H9 (cell line): Measurements from ENCODE around the gene ZNF557. TPM values are rescaled to one million over a fixed set of nuclear protein-coding genes. Genes with fewer than 3 reads are reported as not detected.

Experiments
- DNase-seq: peaks from one replicate; pipeline ENCODE4 v3.0.0-alpha.2; 2017
- H2AFZ ChIP-seq: one replicate; pipeline ENCODE4 v1.6.1; 2013; ENCODE audit warnings: mild to moderate bottlenecking, low read length, control low read depth, moderate library complexity
- H2AK5ac ChIP-seq: 2 replicates; pipeline ENCODE4 v1.6.1; 2013; ENCODE audit warnings: low read length, control low read depth, mixed read lengths; ENCODE audit not compliant: insufficient read length
- H2BK120ac ChIP-seq: one replicate; pipeline ENCODE4 v1.6.1; 2013; ENCODE audit warnings: low read depth, mild to moderate bottlenecking, low read length, control low read depth, inconsistent platforms; ENCODE audit not compliant: poor library complexity, severe bottlenecking
- H2BK12ac ChIP-seq: 2 replicates; pipeline ENCODE4 v1.6.1; 2013; ENCODE audit warnings: low read length, control low read depth, mixed read lengths, low read depth; ENCODE audit not compliant: insufficient read length
- H2BK15ac ChIP-seq: 2 replicates; pipeline ENCODE4 v1.6.1; 2013; ENCODE audit warnings: low read depth, low read length, control low read depth
- H2BK20ac ChIP-seq: one replicate; pipeline ENCODE4 v1.6.1; 2013; ENCODE audit warnings: low read depth, mild to moderate bottlenecking, low read length, control low read depth, inconsistent platforms; ENCODE audit not compliant: poor library complexity, severe bottlenecking
- H2BK5ac ChIP-seq: 2 replicates; pipeline ENCODE4 v1.6.1; 2013; ENCODE audit warnings: low read length, control low read depth, mixed read lengths; ENCODE audit not compliant: insufficient read length
- H3K14ac ChIP-seq: 2 replicates; pipeline ENCODE4 v1.6.1; 2013; ENCODE audit warnings: low read length, control low read depth; ENCODE audit not compliant: insufficient read depth
- H3K18ac ChIP-seq: 2 replicates; pipeline ENCODE4 v1.6.1; 2013; ENCODE audit warnings: low read depth, mild to moderate bottlenecking, mixed read lengths, low read length, control low read depth; ENCODE audit not compliant: insufficient read length
- H3K23ac ChIP-seq: 2 replicates; pipeline ENCODE4 v1.6.1; 2013; ENCODE audit warnings: low read length, control low read depth, mixed read lengths, low read depth; ENCODE audit not compliant: insufficient read length
- H3K23me2 ChIP-seq: 2 replicates; pipeline ENCODE4 v1.6.1; 2013; ENCODE audit warnings: low read depth, mild to moderate bottlenecking, mixed read lengths, low read length, control low read depth; ENCODE audit not compliant: insufficient read length, poor library complexity, severe bottlenecking
- H3K27ac ChIP-seq: 2 replicates; pipeline ENCODE4 v1.5.1; 2013; ENCODE audit warnings: low read length, control low read depth, mixed read lengths, low read depth; ENCODE audit not compliant: insufficient read length
- H3K27me3 ChIP-seq: 2 replicates; pipeline ENCODE4 v1.6.1; 2013; ENCODE audit warnings: low read length, control low read depth, inconsistent platforms; ENCODE audit not compliant: insufficient read depth
- H3K4ac ChIP-seq: 2 replicates; pipeline ENCODE4 v1.6.1; 2013; ENCODE audit warnings: low read depth, mild to moderate bottlenecking, control low read depth, inconsistent platforms, low read length, moderate library complexity
- H3K4me1 ChIP-seq: 2 replicates; pipeline ENCODE4 v1.6.1; 2013; ENCODE audit warnings: low read length, control low read depth, inconsistent platforms; ENCODE audit not compliant: insufficient read depth
- H3K4me2 ChIP-seq: 2 replicates; pipeline ENCODE4 v1.6.1; 2013; ENCODE audit warnings: low read length, control low read depth, mixed read lengths; ENCODE audit not compliant: insufficient read length, insufficient read depth
- H3K56ac ChIP-seq: 2 replicates; pipeline ENCODE4 v1.6.1; 2013; ENCODE audit warnings: low read depth, mild to moderate bottlenecking, mixed read lengths, low read length, control low read depth; ENCODE audit not compliant: insufficient read length
- H3K79me1 ChIP-seq: 2 replicates; pipeline ENCODE4 v1.6.1; 2013; ENCODE audit warnings: low read depth, mild to moderate bottlenecking, moderate library complexity, low read length, control low read depth, inconsistent platforms; ENCODE audit not compliant: insufficient read depth, poor library complexity, severe bottlenecking
- H3K79me2 ChIP-seq: 2 replicates; pipeline ENCODE4 v1.6.1; 2013; ENCODE audit warnings: low read length, control low read depth, inconsistent platforms; ENCODE audit not compliant: insufficient read depth
- H3K9ac ChIP-seq: 2 replicates; pipeline ENCODE4 v1.6.1; 2013; ENCODE audit warnings: low read length, control low read depth, mixed read lengths; ENCODE audit not compliant: insufficient read length; ENCODE audit errors: extremely low read depth
- H3K9me3 ChIP-seq: one replicate; pipeline ENCODE4 v1.6.1; 2013; ENCODE audit warnings: low read depth, low read length, inconsistent platforms; ENCODE audit not compliant: control insufficient read depth
- H3T11ph ChIP-seq: one replicate; pipeline ENCODE4 v1.6.1; 2013; ENCODE audit warnings: mild to moderate bottlenecking, low read length, control low read depth, inconsistent platforms
- H4K20me1 ChIP-seq: one replicate; pipeline ENCODE4 v1.6.1; 2013; ENCODE audit not compliant: control insufficient read depth, insufficient read length, insufficient read depth
- H4K5ac ChIP-seq: 2 replicates; pipeline ENCODE4 v1.6.1; 2013; ENCODE audit warnings: low read depth, mild to moderate bottlenecking, mixed read lengths, low read length, control low read depth; ENCODE audit not compliant: insufficient read length
- H4K8ac ChIP-seq: replicated peaks from 2 replicates; pipeline ENCODE4 v1.6.1; 2013; ENCODE audit warnings: low read length, control low read depth, mixed read lengths, low read depth; ENCODE audit not compliant: insufficient read length
- H4K91ac ChIP-seq: 2 replicates; pipeline ENCODE4 v1.6.1; 2013; ENCODE audit warnings: low read depth, mild to moderate bottlenecking, moderate library complexity, mixed read lengths, low read length, control low read depth; ENCODE audit not compliant: insufficient read length
- H3K27ac Mint-ChIP-seq, 3 experiments: 2 replicates in 2 of 3; 3 replicates in 1 of 3; pipeline ENCODE4 v1.8.0; 2020 to 2021; ENCODE audit warnings: mixed read lengths in 3 of 3, mild to moderate bottlenecking in 1 of 3, moderate library complexity in 1 of 3
- H3K27me3 Mint-ChIP-seq: 2 replicates; pipeline ENCODE4 v1.8.0; 2021; ENCODE audit warnings: low read depth, mild to moderate bottlenecking, moderate library complexity, mixed read lengths
- H3K36me3 Mint-ChIP-seq, 3 experiments: 2 replicates in 2 of 3; 3 replicates in 1 of 3; pipeline ENCODE4 v1.8.0; 2020 to 2021; ENCODE audit warnings: low read depth in 3 of 3, mixed read lengths in 3 of 3; ENCODE audit not compliant: insufficient read depth in 1 of 3
- H3K4me1 Mint-ChIP-seq, 2 experiments: 2 replicates each; pipeline ENCODE4 v1.8.0; 2020; ENCODE audit warnings: mixed read lengths in 2 of 2
- H3K4me3 Mint-ChIP-seq, 2 experiments: 2 replicates in 1 of 2; 3 replicates in 1 of 2; pipeline ENCODE4 v1.8.0; 2020 to 2021; ENCODE audit warnings: mild to moderate bottlenecking in 2 of 2, mixed read lengths in 2 of 2, moderate library complexity in 1 of 2
- H3K9me3 Mint-ChIP-seq, 2 experiments: 2 replicates in 1 of 2; 3 replicates in 1 of 2; pipeline ENCODE4 v1.8.0; 2020; ENCODE audit warnings: mild to moderate bottlenecking in 2 of 2, mixed read lengths in 2 of 2, moderate library complexity in 1 of 2
- CTCF ChIP-seq: fragments of 200-600 bp; sonication (generic); conservative IDR thresholded peaks from 3 replicates; pipeline ENCODE4 v1.8.0; 2021; ENCODE audit warnings: antibody characterized with exemption, mild to moderate bottlenecking
- total RNA-seq: library from RNA; stranded (reverse); gene quantifications from 2 replicates; pipeline ENCODE4 v1.2.1, GENCODE V29; 2021

The ZNF557 gene
- total RNA-seq, 1 experiment from 2014 or later = 12.2 TPM

GRCh38 chr19:7104747-7105447 lies 35.4 kb downstream of the ZNF557 start:
- H3K27me3 Mint-ChIP-seq = peaks cover 3% of the 10 kb centered on the region; the same call in 1 of the 2 replicates
- Histone ChIP-seq H4K5ac (no peak overlapping the region), H3K23me2 (no peaks in the 10 kb centered on the region), H3T11ph (no peak overlapping the region), H3K4me1 (no peaks in the 10 kb centered on the region), H3K18ac (no peak overlapping the region), H3K4me2 (no peak overlapping the region), H2BK120ac (no peak overlapping the region), H2BK5ac (no peak overlapping the region), H3K9ac (no peak overlapping the region), H2BK12ac (no peak overlapping the region), H3K79me1 (no peaks in the 10 kb centered on the region), H3K79me2 (no peaks in the 10 kb centered on the region), H2AFZ (no peak overlapping the region), H3K9me3 (no peaks in the 10 kb centered on the region), H2BK15ac (no peak overlapping the region), H3K23ac (no peak overlapping the region), H4K8ac (no peak overlapping the region), H2BK20ac (no peak overlapping the region), H3K14ac (no peak overlapping the region), H2AK5ac (no peak overlapping the region), H3K27ac (no peak overlapping the region), H4K20me1 (no peaks in the 10 kb centered on the region), H3K56ac (no peak overlapping the region), H4K91ac (no peak overlapping the region), H3K4ac (no peak overlapping the region), H3K27me3 (no peaks in the 10 kb centered on the region)
- no peak overlapping the region for H3K27ac Mint-ChIP-seq
- no peak overlapping the region for H3K4me3 Mint-ChIP-seq
- no peak for TF ChIP-seq CTCF
- peaks cover 5 to 6% of the 10 kb centered on the region in 2 experiments for H3K4me1 Mint-ChIP-seq
- no peak for DNase-seq
- H3K9me3 Mint-ChIP-seq = peaks cover 3% of the 10 kb centered on the region in 2 experiments; a peak in 3 of 5 replicates
- H3K36me3 Mint-ChIP-seq = no peaks in the 10 kb centered on the region
